ENCODE data around the gene VRK1. TPM values are rescaled to one million over a fixed set of nuclear protein-coding genes. Genes with fewer than 3 reads are reported as not detected.

Gene VRK1
- total and polyA plus RNA-seq, 4 donors: 1.8 to 50.4 (median 3.3) TPM

GRCh38 chr14:96821501-96821900, 24.3 kb downstream of the VRK1 start:
- H3K36me3 ChIP-seq (ENCODE audit: control insufficient read depth in 4 of 4, insufficient read depth in 3 of 4, low read depth in 1 of 4, low read length in 3 of 4): no peaks in the 10 kb centered on the region
- no peak overlapping the region for H3K9ac ChIP-seq (ENCODE audit: low read depth in 1 of 2, low read length in 2 of 2)
- H3K27ac ChIP-seq (ENCODE audit: low read depth in 1 of 2, low read length in 2 of 2): no peak overlapping the region
- no peaks in the 10 kb centered on the region for H3K9me3 ChIP-seq (ENCODE audit: control insufficient read depth in 4 of 4, low read length in 3 of 4)
- TF ChIP-seq TAF1 (conservative IDR thresholded peaks at IDR 0.05) (no peak), HNF4G (IDR thresholded peaks at IDR 0.05) (no peak), MAX (IDR thresholded peaks at IDR 0.05) (no peak), HNF4A (conservative IDR thresholded peaks at IDR 0.05) (no peak), GABPA (IDR thresholded peaks at IDR 0.05 in 1 of 2, conservative IDR thresholded peaks at IDR 0.05 in 1 of 2) (no peak), YY1 (IDR thresholded peaks at IDR 0.05) (no peak), RAD21 (IDR thresholded peaks at IDR 0.05) (no peak), FOXA1 (IDR thresholded peaks at IDR 0.05) (no peak), ZBTB33 (IDR thresholded peaks at IDR 0.05) (no peak), SP1 (IDR thresholded peaks at IDR 0.05) (no peak), ATF3 (IDR thresholded peaks at IDR 0.05) (no peak), RXRA (IDR thresholded peaks at IDR 0.05) (no peak), FOXA2 (IDR thresholded peaks at IDR 0.05) (no peak), CTCF (IDR thresholded peaks at IDR 0.05; ENCODE audit: low read depth, low read length, missing input control) (no peak)
- no peak overlapping the region for H3K4me3 ChIP-seq (ENCODE audit: low read depth in 1 of 3, low read length in 3 of 3)
- no peaks in the 10 kb centered on the region for H3K27me3 ChIP-seq (ENCODE audit: control insufficient read depth in 4 of 4, insufficient read depth in 4 of 4, low read length in 3 of 4)
- 94% methylated on average over 3 of the region's 3 CpGs for WGBS
- H3K4me1 ChIP-seq (ENCODE audit: control insufficient read depth in 4 of 4, insufficient read depth in 4 of 4, low read length in 3 of 4): no peaks in the 10 kb centered on the region
- DNase-seq (ENCODE audit: low spot score): no peak

- Histone ChIP-seq H3K9me3 (ENCODE audit: control insufficient read depth in 4 of 4, low read length in 3 of 4) (no peaks in the 10 kb centered on the region), H3K27me3 (ENCODE audit: control insufficient read depth in 4 of 4, insufficient read depth in 4 of 4, low read length in 3 of 4) (no peaks in the 10 kb centered on the region), H3K9ac (ENCODE audit: low read depth in 1 of 2, low read length in 2 of 2) (no peak overlapping the region), H3K27ac (ENCODE audit: low read depth in 1 of 2, low read length in 2 of 2) (no peak overlapping the region), H3K4me3 (ENCODE audit: low read depth in 1 of 3, low read length in 3 of 3) (no peak overlapping the region), H3K36me3 (ENCODE audit: control insufficient read depth in 4 of 4, insufficient read depth in 3 of 4, low read depth in 1 of 4, low read length in 3 of 4) (no peaks in the 10 kb centered on the region), H3K4me1 (ENCODE audit: control insufficient read depth in 4 of 4, insufficient read depth in 4 of 4, low read length in 3 of 4) (no peaks in the 10 kb centered on the region)
- 99% methylated on average over 2 of the region's 2 CpGs for WGBS
- no peak for TF ChIP-seq NR2F2 (IDR thresholded peaks at IDR 0.05)
- TF ChIP-seq RXRA (IDR thresholded peaks at IDR 0.05): no peak
- DNase-seq (ENCODE audit: low spot score): no peak
Observed at GRCh38 chr14:96823652-96824051, 26.5 kb downstream of the VRK1 start.

GRCh38 chr14:96824283-96824682, 27.1 kb downstream of the VRK1 start:
- Histone ChIP-seq H3K4me3 (ENCODE audit: low read depth in 1 of 3, low read length in 3 of 3) (no peak overlapping the region), H3K9ac (ENCODE audit: low read depth in 1 of 2, low read length in 2 of 2) (no peak overlapping the region), H3K27me3 (ENCODE audit: control insufficient read depth in 4 of 4, insufficient read depth in 4 of 4, low read length in 3 of 4) (no peaks in the 10 kb centered on the region), H3K9me3 (ENCODE audit: control insufficient read depth in 4 of 4, low read length in 3 of 4) (no peaks in the 10 kb centered on the region), H3K27ac (ENCODE audit: low read depth in 1 of 2, low read length in 2 of 2) (no peak overlapping the region), H3K4me1 (ENCODE audit: control insufficient read depth in 4 of 4, insufficient read depth in 4 of 4, low read length in 3 of 4) (no peaks in the 10 kb centered on the region), H3K36me3 (ENCODE audit: control insufficient read depth in 4 of 4, insufficient read depth in 3 of 4, low read depth in 1 of 4, low read length in 3 of 4) (no peaks in the 10 kb centered on the region)
- WGBS: 81% methylated on average over 3 of the region's 3 CpGs
- no peak for DNase-seq (ENCODE audit: low spot score)
- TF ChIP-seq TAF1 (conservative IDR thresholded peaks at IDR 0.05): no peak
- TF ChIP-seq ATF3 (IDR thresholded peaks at IDR 0.05): no peak
- TF ChIP-seq RAD21 (IDR thresholded peaks at IDR 0.05): no peak
- TF ChIP-seq EGR1 (IDR thresholded peaks at IDR 0.05; ENCODE audit: low read depth in 2 of 2): no peak
- TF ChIP-seq JUND (IDR thresholded peaks at IDR 0.05): no peak
- TF ChIP-seq MAX (IDR thresholded peaks at IDR 0.05): no peak
- TF ChIP-seq HNF4A (conservative IDR thresholded peaks at IDR 0.05): no peak
- TF ChIP-seq ZBTB33 (IDR thresholded peaks at IDR 0.05): no peak
- no peak for TF ChIP-seq RXRA (IDR thresholded peaks at IDR 0.05)
- TF ChIP-seq HNF4G (IDR thresholded peaks at IDR 0.05): no peak
- no peak for TF ChIP-seq CTCF (IDR thresholded peaks at IDR 0.05; ENCODE audit: low read depth, low read length, missing input control)
- TF ChIP-seq YY1 (IDR thresholded peaks at IDR 0.05): no peak
- TF ChIP-seq NR2F2 (IDR thresholded peaks at IDR 0.05): no peak

Measured in liver (tissue), 9 donors.